GM12891 (cell line): ENCODE results near the gene PTGR1.

Experiments
- DNase-seq: peaks from one replicate; pipeline ENCODE4 v3.0.0; 2011; ENCODE audit warnings: low spot score; ENCODE audit not compliant: insufficient read length
- FAIRE-seq: peaks from 2 replicates; lab custom pipeline; 2011; peaks lifted over from hg19 to GRCh38; lab: Jason Lieb, UNC
- PAX5 ChIP-seq: IDR thresholded peaks from 2 replicates; pipeline ENCODE4 v1.6.1; 2011; ENCODE audit warnings: low read length, moderate library complexity, mild to moderate bottlenecking; ENCODE audit not compliant: insufficient read depth, severe bottlenecking
- POLR2A ChIP-seq: IDR thresholded peaks from 2 replicates; pipeline ENCODE4 v1.6.1; 2011; ENCODE audit warnings: low read depth, low read length, control low read depth
- POLR2AphosphoS5 ChIP-seq: IDR thresholded peaks from 2 replicates; pipeline ENCODE4 v1.6.1; 2011; ENCODE audit warnings: low read depth, low read length, control low read depth
- POU2F2 ChIP-seq: IDR thresholded peaks from 2 replicates; pipeline ENCODE4 v1.6.1; 2011; ENCODE audit warnings: low read depth, mild to moderate bottlenecking, control low read depth, low read length, moderate library complexity
- SPI1 ChIP-seq: IDR thresholded peaks from 2 replicates; pipeline ENCODE4 v1.6.1; 2011; ENCODE audit warnings: low read depth, low read length, control low read depth
- TAF1 ChIP-seq: IDR thresholded peaks from 2 replicates; pipeline ENCODE4 v1.6.1; 2011; ENCODE audit warnings: low read depth, low read length, control low read depth

PTGR1 gene

GRCh38 chr9:111615928-111616327 lies 16.5 kb upstream of the PTGR1 start:
- FAIRE-seq (no peak), DNase-seq (no peak)
- TF ChIP-seq POU2F2 (no peak), PAX5 (no peak), SPI1 (no peak), POLR2AphosphoS5 (no peak), TAF1 (no peak), POLR2A (no peak)

DNA sequence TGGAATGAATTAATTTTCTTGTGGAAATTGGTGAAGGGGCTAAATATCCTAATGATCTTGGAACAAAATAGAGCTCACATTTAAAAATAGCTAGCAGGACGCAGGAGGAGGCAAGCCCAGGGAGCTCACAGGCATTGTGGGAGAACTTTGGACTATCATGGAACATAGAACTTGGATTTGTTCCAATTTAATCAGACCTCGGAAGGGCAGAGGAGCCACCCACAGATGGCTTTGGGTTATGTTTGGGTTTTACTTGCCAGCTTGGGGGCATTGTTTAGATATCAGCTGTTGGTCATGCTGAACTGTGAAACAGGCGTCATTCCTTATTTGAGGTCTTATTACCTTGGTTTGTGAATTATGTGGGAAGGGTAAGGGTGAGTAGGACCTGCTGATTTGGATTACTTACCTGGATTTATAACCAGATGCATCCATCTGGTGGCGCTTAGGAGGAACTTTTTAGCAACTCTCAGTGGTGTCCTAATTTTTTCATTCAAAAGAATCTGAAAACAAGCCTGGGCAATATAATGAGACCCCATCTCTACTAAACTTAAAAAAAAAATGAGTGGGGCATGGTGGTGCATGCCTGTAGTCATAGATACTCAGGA lies 14.1 kb upstream of the PTGR1 start:
- TF ChIP-seq POLR2AphosphoS5: no peak
- no peak for DNase-seq
- no peak for FAIRE-seq

GRCh38 chr9:111610845-111611244 lies 11.4 kb upstream of the PTGR1 start:
- no peak for TF ChIP-seq TAF1
- TF ChIP-seq POLR2AphosphoS5: no peak
- no peak for TF ChIP-seq PAX5
- no peak for TF ChIP-seq SPI1
- TF ChIP-seq POU2F2: no peak
- no peak for TF ChIP-seq POLR2A
- no peak for FAIRE-seq
- no peak for DNase-seq

DNA sequence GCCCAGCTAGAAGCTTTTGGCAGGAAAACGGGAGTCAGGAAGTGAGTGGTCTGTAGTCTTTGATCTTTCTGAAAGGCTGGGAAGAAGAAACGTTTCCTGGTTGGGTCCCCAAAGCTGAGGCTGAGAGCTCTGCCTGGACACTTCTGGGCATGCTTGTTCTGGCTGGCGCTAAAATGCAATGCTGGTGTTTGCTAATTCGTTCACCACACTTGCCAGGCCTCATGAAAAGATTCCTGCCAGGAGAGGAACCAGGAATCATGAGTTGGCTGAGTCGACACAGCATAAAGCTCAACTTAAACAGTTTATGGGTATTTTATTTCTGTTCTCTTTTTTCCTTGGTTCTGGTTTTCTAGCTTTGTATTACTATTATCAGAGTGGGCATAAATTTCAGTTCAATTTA lies 10.7 kb upstream of the PTGR1 start:
- TF ChIP-seq POU2F2: no peak
- no peak for TF ChIP-seq PAX5
- no peak for TF ChIP-seq POLR2AphosphoS5
- no peak for TF ChIP-seq SPI1
- no peak for TF ChIP-seq POLR2A
- no peak for TF ChIP-seq TAF1
- no peak for FAIRE-seq

DNA sequence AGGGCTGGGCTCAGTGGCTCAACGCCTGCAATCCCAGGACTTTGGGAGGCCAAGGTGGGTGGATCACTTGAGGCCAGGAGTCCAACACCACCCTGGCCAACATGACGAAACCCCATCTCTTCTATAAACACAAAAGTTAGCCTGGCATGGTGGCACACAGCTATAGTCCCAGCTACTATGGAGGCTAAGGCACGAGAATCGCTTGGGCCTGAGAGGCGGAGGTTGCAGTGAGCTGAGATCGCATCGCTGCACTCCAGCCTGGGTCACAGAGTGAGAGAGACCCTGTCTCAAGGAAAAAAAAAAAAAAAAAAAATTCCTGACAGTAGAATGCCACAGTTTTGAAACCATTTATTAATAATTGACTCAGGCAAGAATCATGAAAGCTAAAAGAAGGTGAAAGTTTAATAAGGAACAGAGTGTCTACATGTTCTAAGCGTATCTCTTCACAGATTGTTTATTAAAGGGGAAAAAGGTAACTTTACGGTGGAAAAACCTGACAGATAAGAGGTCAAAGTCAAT lies 5.7 kb upstream of the PTGR1 start:
- DNase-seq: no peak
- TF ChIP-seq POU2F2 (no peak), TAF1 (no peak), SPI1 (no peak), PAX5 (no peak), POLR2A (no peak)
- FAIRE-seq: no peak

More for the DNA sequence above, 10.7 kb upstream of the PTGR1 start:
- DNase-seq: no peak

GRCh38 chr9:111604054-111604615 lies 4.7 kb upstream of the PTGR1 start:
- no peak for FAIRE-seq

DNA sequence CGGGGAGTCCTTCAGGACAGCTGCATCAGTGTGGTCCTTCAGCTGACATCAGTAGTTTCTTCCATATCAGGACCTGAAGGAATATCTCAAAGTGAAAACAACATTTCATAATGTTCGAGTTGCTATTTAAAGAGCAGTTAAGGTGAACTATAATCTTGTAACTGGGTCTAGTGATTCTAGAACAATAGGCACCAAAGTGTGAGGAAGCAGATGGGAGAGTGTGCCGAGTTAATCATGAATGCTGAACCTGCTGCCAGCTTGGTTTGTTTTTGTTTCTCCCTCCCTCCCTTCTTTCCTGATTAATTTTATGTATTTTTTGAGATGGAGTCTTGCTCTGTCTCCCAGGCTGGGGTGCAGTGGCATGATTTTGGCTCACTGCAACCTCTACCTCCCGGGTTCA lies 3.6 kb upstream of the PTGR1 start:
- FAIRE-seq (no peak), DNase-seq (no peak)
- TF ChIP-seq POU2F2 (no peak), POLR2AphosphoS5 (no peak), SPI1 (no peak), PAX5 (no peak), POLR2A (no peak), TAF1 (no peak)

More at GRCh38 chr9:111604054-111604615, 4.7 kb upstream of the PTGR1 start:
- TF ChIP-seq TAF1: no peak
- TF ChIP-seq POU2F2: no peak
- no peak for TF ChIP-seq SPI1
- no peak for TF ChIP-seq POLR2A
- no peak for TF ChIP-seq PAX5
- TF ChIP-seq POLR2AphosphoS5: no peak
- no peak for DNase-seq

GRCh38 chr9:111601237-111602018 lies 2.0 kb upstream of the PTGR1 start:
- no peak for FAIRE-seq
- DNase-seq: no peak
- TF ChIP-seq POLR2A (no peak), POLR2AphosphoS5 (no peak), POU2F2 (no peak), TAF1 (no peak), PAX5 (no peak), SPI1 (no peak)

DNA sequence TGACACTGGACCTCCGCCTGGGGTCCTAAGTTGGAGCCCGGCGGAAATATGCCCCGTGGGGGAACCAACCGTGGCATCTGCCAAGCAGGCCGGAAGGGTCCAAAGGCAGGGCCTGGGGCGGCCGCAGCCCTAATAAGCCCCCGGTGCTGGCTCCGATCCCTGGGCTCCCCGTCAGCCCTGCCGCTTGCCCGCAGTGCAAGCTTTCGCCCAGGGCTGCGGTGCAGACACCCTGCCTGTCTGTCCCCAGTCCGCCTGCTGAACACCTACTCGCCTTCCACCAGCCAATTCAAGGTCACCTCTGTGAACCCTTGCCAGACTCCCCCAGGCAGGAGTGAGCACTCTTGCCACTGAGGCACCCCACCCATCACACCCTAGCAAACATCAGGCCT lies 502 bp upstream of the PTGR1 start:
- DNase-seq: no peak
- TF ChIP-seq POLR2A: no peak
- TF ChIP-seq POU2F2: no peak
- FAIRE-seq: no peak
